ENCODE results near the gene WDR77.

WDR77 gene

GRCh38 chr1:111474106-111474505 lies 25.1 kb upstream of the WDR77 start:
- no peak for DNase-seq (ENCODE audit: low read depth)
- no peak overlapping the region for H3K4me3 ChIP-seq (ENCODE audit: control insufficient read depth, low read depth, low read length)
- TF ChIP-seq, protein P1, sequence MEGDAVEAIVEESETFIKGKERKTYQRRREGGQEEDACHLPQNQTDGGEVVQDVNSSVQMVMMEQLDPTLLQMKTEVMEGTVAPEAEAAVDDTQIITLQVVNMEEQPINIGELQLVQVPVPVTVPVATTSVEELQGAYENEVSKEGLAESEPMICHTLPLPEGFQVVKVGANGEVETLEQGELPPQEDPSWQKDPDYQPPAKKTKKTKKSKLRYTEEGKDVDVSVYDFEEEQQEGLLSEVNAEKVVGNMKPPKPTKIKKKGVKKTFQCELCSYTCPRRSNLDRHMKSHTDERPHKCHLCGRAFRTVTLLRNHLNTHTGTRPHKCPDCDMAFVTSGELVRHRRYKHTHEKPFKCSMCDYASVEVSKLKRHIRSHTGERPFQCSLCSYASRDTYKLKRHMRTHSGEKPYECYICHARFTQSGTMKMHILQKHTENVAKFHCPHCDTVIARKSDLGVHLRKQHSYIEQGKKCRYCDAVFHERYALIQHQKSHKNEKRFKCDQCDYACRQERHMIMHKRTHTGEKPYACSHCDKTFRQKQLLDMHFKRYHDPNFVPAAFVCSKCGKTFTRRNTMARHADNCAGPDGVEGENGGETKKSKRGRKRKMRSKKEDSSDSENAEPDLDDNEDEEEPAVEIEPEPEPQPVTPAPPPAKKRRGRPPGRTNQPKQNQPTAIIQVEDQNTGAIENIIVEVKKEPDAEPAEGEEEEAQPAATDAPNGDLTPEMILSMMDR (conservative IDR thresholded peaks at IDR 0.05; ENCODE audit: control insufficient read depth, insufficient read depth, low read depth, low read length) = no peak

DNA sequence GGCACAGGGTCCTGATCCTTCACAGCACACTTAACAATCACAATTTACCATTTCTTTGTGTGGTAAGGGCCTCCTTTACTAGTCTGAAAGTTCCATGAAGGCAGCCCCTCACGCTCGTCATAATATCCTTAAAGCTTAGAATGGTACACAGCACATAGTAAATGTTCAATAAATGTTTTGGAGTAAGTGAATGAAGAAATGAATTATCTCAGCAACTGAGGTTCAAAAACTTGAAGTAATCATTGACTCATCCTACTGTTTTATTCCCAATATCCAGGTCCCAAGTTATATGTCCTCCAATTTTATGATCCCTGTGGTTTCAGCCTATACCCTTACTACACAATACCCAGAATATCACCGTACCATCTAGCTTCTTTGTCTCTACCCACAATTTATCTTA lies 22.5 kb upstream of the WDR77 start:
- TF ChIP-seq, protein P1 (conservative IDR thresholded peaks at IDR 0.05; ENCODE audit: control insufficient read depth, insufficient read depth, low read depth, low read length) = no peak
- no peak for DNase-seq (ENCODE audit: low read depth)
- no peak overlapping the region for H3K4me3 ChIP-seq (ENCODE audit: control insufficient read depth, low read depth, low read length)

DNA sequence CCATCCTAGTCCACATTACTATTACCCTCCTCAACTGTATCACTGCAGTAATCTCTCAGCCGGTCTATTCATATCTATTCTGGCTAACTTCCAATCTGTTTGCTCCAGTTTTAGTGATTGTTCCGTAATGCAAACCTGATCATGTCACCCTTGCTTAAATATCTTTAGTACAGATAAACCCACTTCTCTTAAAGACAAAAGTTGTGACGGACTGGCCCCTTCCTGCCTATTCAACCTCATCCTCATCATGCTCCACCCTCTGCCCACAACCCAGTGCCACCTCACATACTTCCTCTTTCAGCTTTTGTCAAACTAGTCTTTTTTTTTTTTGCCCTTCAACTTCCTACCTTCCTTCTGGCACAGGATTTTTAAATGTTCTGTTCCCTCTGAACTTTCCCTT lies 22.0 kb upstream of the WDR77 start:
- H3K4me3 ChIP-seq (ENCODE audit: control insufficient read depth, low read depth, low read length) = no peak overlapping the region
- DNase-seq (ENCODE audit: low read depth) = no peak
- TF ChIP-seq, protein P1 (conservative IDR thresholded peaks at IDR 0.05; ENCODE audit: control insufficient read depth, insufficient read depth, low read depth, low read length) = no peak

GRCh38 chr1:111470596-111470995 lies 21.5 kb upstream of the WDR77 start:
- no peak for DNase-seq (ENCODE audit: low read depth)
- TF ChIP-seq, protein P1 (conservative IDR thresholded peaks at IDR 0.05; ENCODE audit: control insufficient read depth, insufficient read depth, low read depth, low read length) = no peak
- no peak overlapping the region for H3K4me3 ChIP-seq (ENCODE audit: control insufficient read depth, low read depth, low read length)

GRCh38 chr1:111469539-111469938 lies 20.5 kb upstream of the WDR77 start:
- no peak overlapping the region for H3K4me3 ChIP-seq (ENCODE audit: control insufficient read depth, low read depth, low read length)
- TF ChIP-seq, protein P1 (conservative IDR thresholded peaks at IDR 0.05; ENCODE audit: control insufficient read depth, insufficient read depth, low read depth, low read length) = no peak
- DNase-seq (ENCODE audit: low read depth) = no peak

DNA sequence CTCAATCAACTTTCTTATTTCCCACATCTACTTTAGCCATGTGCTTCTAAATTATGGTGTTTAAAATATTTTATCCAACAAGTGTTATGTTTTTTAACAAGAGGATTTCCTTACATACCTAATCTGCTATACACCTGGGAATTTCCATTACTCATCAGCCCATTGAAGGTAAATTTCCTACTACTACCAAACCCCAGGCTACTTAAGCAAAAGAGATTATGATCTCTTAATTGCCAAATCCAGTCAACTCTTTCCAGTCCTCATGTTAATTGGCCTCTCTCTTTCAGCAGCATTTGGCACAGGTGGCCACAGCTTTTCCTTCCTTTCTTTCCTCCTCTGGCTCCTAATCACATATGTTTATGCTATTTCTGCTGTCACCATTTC lies 19.7 kb upstream of the WDR77 start:
- TF ChIP-seq, protein P1 (conservative IDR thresholded peaks at IDR 0.05; ENCODE audit: control insufficient read depth, insufficient read depth, low read depth, low read length) = no peak
- H3K4me3 ChIP-seq (ENCODE audit: control insufficient read depth, low read depth, low read length) = no peak overlapping the region
- no peak for DNase-seq (ENCODE audit: low read depth)

Measured in fibroblast of mammary gland (primary cell).